Neutrophil (primary cell): ENCODE measurements around the gene KRTAP5-1.

Experiments
- H3K27ac ChIP-seq: fragments of 200-600 bp; sonication (generic); 2 replicates; pipeline ENCODE4 v1.5.1; 2016; ENCODE audit warnings: mild to moderate bottlenecking, moderate library complexity
- H3K27me3 ChIP-seq: fragments of 200-600 bp; sonication (generic); 2 replicates; pipeline ENCODE4 v1.6.0; 2016; ENCODE audit warnings: mild to moderate bottlenecking
- H3K36me3 ChIP-seq: fragments of 200-600 bp; sonication (generic); 2 replicates; pipeline ENCODE4 v1.5.1; 2017
- H3K4me1 ChIP-seq, 2 experiments: fragments of 200-600 bp in 1 of 2; sonication (generic) in 1 of 2; 1 replicate in 1 of 2; 2 replicates in 1 of 2; pipeline versions ENCODE4 v1.5.1 to v1.6.1; 2013 to 2016; ENCODE audit warnings: low read depth in 1 of 2, low read length in 1 of 2, mild to moderate bottlenecking in 1 of 2, moderate library complexity in 1 of 2; ENCODE audit not compliant: control insufficient read depth in 1 of 2, insufficient read depth in 1 of 2
- H3K4me3 ChIP-seq, 2 experiments: fragments of 200-600 bp in 1 of 2; sonication (generic) in 1 of 2; 1 replicate in 1 of 2; 2 replicates in 1 of 2; pipeline ENCODE4 v1.5.1; 2013 to 2016; ENCODE audit warnings: low read depth in 1 of 2, low read length in 1 of 2, mild to moderate bottlenecking in 1 of 2, moderate library complexity in 1 of 2
- H3K9me3 ChIP-seq: fragments of 200-600 bp; sonication (generic); 2 replicates; pipeline ENCODE4 v1.5.1; 2016
- TF ChIP-seq, protein P1 (sequence below): fragments of 200-600 bp; sonication (generic); IDR thresholded peaks from 2 replicates; pipeline ENCODE4 v1.5.1; 2016; ENCODE audit warnings: antibody characterized with exemption

The KRTAP5-1 gene

GRCh38 chr11:1574238-1574932 lies 10.7 kb downstream of the KRTAP5-1 start:
- Histone ChIP-seq H3K27ac (no peak overlapping the region), H3K4me1 (peaks cover 0 to 14% of the 10 kb centered on the region in 2 experiments), H3K9me3 (no peaks in the 10 kb centered on the region), H3K4me3 (no peak overlapping the region), H3K36me3 (no peaks in the 10 kb centered on the region), H3K27me3 (peaks cover 87% of the 10 kb centered on the region)
- TF ChIP-seq, protein P1, sequence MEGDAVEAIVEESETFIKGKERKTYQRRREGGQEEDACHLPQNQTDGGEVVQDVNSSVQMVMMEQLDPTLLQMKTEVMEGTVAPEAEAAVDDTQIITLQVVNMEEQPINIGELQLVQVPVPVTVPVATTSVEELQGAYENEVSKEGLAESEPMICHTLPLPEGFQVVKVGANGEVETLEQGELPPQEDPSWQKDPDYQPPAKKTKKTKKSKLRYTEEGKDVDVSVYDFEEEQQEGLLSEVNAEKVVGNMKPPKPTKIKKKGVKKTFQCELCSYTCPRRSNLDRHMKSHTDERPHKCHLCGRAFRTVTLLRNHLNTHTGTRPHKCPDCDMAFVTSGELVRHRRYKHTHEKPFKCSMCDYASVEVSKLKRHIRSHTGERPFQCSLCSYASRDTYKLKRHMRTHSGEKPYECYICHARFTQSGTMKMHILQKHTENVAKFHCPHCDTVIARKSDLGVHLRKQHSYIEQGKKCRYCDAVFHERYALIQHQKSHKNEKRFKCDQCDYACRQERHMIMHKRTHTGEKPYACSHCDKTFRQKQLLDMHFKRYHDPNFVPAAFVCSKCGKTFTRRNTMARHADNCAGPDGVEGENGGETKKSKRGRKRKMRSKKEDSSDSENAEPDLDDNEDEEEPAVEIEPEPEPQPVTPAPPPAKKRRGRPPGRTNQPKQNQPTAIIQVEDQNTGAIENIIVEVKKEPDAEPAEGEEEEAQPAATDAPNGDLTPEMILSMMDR: peak; percentile 52

DNA sequence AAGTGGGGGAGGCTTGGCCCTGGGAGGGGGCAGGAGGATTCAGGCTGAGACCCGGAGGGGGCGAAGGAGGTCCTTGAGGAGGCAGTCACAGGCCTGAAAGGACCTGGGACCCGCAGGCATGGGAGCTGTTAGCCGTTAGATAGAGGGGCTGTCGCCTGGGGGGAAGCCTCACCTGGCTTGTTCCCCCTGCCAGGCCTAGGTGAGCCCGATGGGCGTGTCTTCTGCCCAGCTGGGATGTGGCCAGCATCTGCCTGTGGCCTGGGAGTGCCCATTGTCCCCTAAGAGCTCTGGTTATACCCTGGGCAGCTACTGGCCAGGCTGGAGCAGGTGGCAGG lies 11.2 kb downstream of the KRTAP5-1 start:
- Histone ChIP-seq H3K36me3 (no peaks in the 10 kb centered on the region), H3K27me3 (peaks cover 92% of the 10 kb centered on the region), H3K27ac (no peak overlapping the region), H3K4me1 (peaks cover 0 to 14% of the 10 kb centered on the region in 2 experiments), H3K4me3 (no peak overlapping the region), H3K9me3 (no peaks in the 10 kb centered on the region)
- TF ChIP-seq, protein P1: no peak

DNA sequence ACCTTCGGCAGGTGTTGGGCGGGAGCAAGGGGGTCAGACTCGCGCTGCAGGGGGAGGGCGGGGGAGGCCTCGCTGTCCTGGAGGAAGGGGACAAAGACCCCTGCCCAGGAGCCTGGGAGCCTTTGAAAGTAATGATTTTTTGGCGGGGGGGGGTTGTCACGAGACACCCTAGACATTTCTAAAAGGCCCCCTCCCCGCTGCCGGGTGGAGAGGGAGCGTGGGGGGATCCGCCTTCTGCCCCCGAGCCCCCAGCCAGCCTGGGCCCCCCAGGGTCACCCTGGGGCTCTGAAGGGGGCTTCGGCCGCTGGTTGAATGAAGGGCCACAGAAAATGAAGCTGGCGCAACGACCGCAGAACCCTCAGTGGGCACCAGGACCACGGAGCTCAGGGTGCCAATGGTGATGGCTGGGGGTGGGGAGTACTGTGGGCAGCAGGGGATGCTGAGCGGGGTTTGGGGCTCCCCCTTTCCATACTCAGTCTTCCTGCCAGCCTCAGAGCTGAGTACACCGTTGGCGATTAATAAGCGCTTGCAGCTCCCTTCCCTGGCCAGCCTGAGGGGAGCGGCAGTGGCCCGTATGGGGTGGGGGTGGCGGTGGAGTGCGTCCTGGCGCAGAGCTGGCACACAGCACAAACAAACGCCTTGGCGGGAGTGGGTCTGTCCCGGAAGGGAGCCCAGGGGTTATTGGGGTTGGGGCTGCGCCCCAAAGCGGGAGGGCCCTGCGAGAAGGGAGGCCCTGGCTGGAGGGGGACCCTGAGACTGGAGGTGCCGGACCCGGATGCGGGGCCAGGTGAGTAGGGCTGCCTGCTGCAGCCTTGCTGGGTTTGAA lies 11.8 kb downstream of the KRTAP5-1 start:
- H3K36me3 ChIP-seq: no peaks in the 10 kb centered on the region
- H3K9me3 ChIP-seq: no peaks in the 10 kb centered on the region
- peaks cover 0 to 14% of the 10 kb centered on the region in 2 experiments for H3K4me1 ChIP-seq
- TF ChIP-seq, protein P1: no peak
- H3K27ac ChIP-seq: no peak overlapping the region
- no peak overlapping the region for H3K4me3 ChIP-seq
- H3K27me3 ChIP-seq: peaks cover 93% of the 10 kb centered on the region

DNA sequence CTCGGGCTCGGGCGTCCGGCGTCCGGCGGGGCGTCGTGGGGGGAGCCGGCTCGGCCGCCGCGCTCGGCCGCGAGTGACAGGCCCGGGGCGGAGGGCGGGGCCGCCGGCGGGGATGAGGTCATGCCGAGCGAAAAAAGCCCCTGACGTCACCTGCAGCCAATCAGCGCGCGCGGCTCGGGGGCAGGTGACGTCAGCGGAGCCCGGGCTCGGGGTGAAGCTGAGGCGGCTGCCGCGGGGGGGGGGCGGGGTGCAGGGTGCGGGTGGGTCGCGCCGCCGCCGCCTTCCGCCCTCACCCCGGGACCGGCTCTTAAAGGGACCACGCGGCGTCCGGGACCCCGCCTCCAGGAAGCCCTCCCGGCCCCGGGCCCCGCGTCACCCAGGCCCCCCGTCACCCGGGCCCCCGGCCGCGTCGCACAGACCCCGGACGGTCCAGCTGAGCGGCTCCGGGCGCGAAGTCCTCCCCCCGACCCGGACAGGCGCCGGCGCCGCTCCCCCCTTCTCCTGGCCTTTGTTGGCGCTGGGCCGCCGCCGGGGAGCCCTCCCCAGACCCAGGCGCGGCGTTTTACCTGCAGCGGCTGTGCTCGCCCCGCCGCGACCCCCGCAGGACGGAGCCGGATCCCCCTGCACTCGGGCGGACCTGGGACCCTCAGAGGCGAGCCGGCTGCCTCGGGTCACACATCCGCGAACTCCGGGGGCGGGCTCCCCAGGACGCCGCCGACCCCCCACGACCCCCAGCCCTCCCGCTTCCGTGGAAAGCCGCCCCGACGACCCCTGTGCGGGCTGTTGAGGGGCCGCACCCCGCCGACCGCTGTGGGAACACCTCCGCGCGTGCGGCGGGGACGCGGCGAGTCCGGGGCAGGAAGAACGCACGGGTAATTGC lies 12.6 kb downstream of the KRTAP5-1 start, which contains the start of gene DUSP8:
DUSP8 (minus strand) TSS at position 75 of the 880 bp plus-strand sequence. CDS start 6,445 bp downstream, outside the sequence.
- H3K27me3 ChIP-seq: peaks cover 94% of the 10 kb centered on the region
- H3K27ac ChIP-seq: no peak within 1 kb of the TSS
- no peaks in the 10 kb centered on the region for H3K36me3 ChIP-seq
- peak within 1 kb of the TSS in 1 of 2 experiments; percentile 36 for H3K4me3 ChIP-seq
- H3K4me1 ChIP-seq: peaks cover 0 to 14% of the 10 kb centered on the region in 2 experiments
- H3K9me3 ChIP-seq: no peaks in the 10 kb centered on the region
- TF ChIP-seq, protein P1: no peak

- H3K4me1 ChIP-seq: peaks cover 0 to 14% of the 10 kb centered on the region in 2 experiments
- no peak overlapping the region for H3K4me3 ChIP-seq
- peaks cover 97% of the 10 kb centered on the region for H3K27me3 ChIP-seq
These were observed 13.3 kb downstream of the KRTAP5-1 start for GRCh38 chr11:1571760-1572196.

More at GRCh38 chr11:1571760-1572196, 13.3 kb downstream of the KRTAP5-1 start:
- TF ChIP-seq, protein P1: no peak
- Histone ChIP-seq H3K9me3 (no peaks in the 10 kb centered on the region), H3K27ac (no peak overlapping the region), H3K36me3 (no peaks in the 10 kb centered on the region)
